Upper lobe of left lung (tissue), 4 donors: ENCODE results near the gene SBF2.

Source experiments
- CTCF ChIP-seq, 6 experiments: fragments of 450-650 bp in 4 of 6; fragments of 200-600 bp in 2 of 6; sonication (generic) in 2 of 6; IDR thresholded peaks; one replicate each; pipeline ENCODE4 v1.5.1; 2016 to 2019; ENCODE audit warnings: antibody characterized with exemption in 6 of 6
- POLR2A ChIP-seq, 4 donors: fragments of 450-650 bp; IDR thresholded peaks; one replicate each; pipeline ENCODE4 v1.5.1; 2016 to 2017; ENCODE audit warnings: antibody characterized with exemption in 4 of 4, mild to moderate bottlenecking in 2 of 4

GRCh38 chr11:10058356-10058755 lies 235.7 kb downstream of the SBF2 start:
- TF ChIP-seq CTCF (IDR thresholded peaks at IDR 0.05): no peak
- no peak for TF ChIP-seq POLR2A (IDR thresholded peaks at IDR 0.05)
